DND-41 (cell line): ENCODE data around the gene RNF220.

Experiments used
- ATAC-seq: fragments of 200-7000 bp; cut with Tn5 transposase; 3 replicates; pipeline ENCODE4 v1.9.1; 2021; ENCODE audit warnings: low read depth; ENCODE audit not compliant: insufficient read depth
- DNase-seq: peaks from one replicate; pipeline ENCODE4 v3.0.0-alpha.2; 2020
- H2AFZ ChIP-seq: 2 replicates; pipeline ENCODE4 v1.6.0; 2012; ENCODE audit warnings: low read depth, low read length
- H3K27ac ChIP-seq: 2 replicates; pipeline ENCODE4 v1.5.1; 2012; ENCODE audit warnings: low read length, inconsistent platforms
- H3K27me3 ChIP-seq: fragments of 200-600 bp; sonication (generic); 2 replicates; pipeline ENCODE4 v1.6.0; 2012; ENCODE audit warnings: low read length, mild to moderate bottlenecking, inconsistent platforms; ENCODE audit not compliant: insufficient read depth, poor library complexity
- H3K36me3 ChIP-seq: 2 replicates; pipeline ENCODE4 v1.5.1; 2012; ENCODE audit warnings: low read length, inconsistent platforms; ENCODE audit not compliant: insufficient read depth
- H3K4me1 ChIP-seq: 2 replicates; pipeline ENCODE4 v1.5.1; 2012; ENCODE audit warnings: mild to moderate bottlenecking, low read length; ENCODE audit not compliant: insufficient read depth
- H3K4me2 ChIP-seq: 2 replicates; pipeline ENCODE4 v1.6.0; 2012; ENCODE audit warnings: mild to moderate bottlenecking, moderate library complexity, low read length, inconsistent platforms; ENCODE audit not compliant: insufficient read depth
- H3K4me3 ChIP-seq, 2 experiments: fragments of 200-600 bp in 1 of 2; shearing (Covaris generic) in 1 of 2; 2 replicates each; pipeline ENCODE4 v1.5.1; 2012 to 2016; ENCODE audit warnings: inconsistent platforms in 2 of 2, low read length in 2 of 2, mild to moderate bottlenecking in 2 of 2, low read depth in 1 of 2, moderate library complexity in 1 of 2
- H3K79me2 ChIP-seq: 2 replicates; pipeline ENCODE4 v1.6.0; 2012; ENCODE audit warnings: low read length, inconsistent platforms; ENCODE audit not compliant: insufficient read depth
- H3K9ac ChIP-seq: 2 replicates; pipeline ENCODE4 v1.6.0; 2012; ENCODE audit warnings: low read depth, mild to moderate bottlenecking, inconsistent platforms, low read length, moderate library complexity
- H3K9me3 ChIP-seq: 2 replicates; pipeline ENCODE4 v1.5.1; 2012; ENCODE audit warnings: low read length, moderate library complexity, mild to moderate bottlenecking, inconsistent platforms; ENCODE audit not compliant: insufficient read depth, severe bottlenecking
- H4K20me1 ChIP-seq: 2 replicates; pipeline ENCODE4 v1.6.0; 2012; ENCODE audit warnings: low read length; ENCODE audit not compliant: insufficient read depth
- CTCF ChIP-seq: IDR thresholded peaks from 2 replicates; pipeline ENCODE4 v1.5.1; 2012; ENCODE audit warnings: borderline replicate concordance, low read length, moderate library complexity, mild to moderate bottlenecking; ENCODE audit not compliant: poor library complexity, severe bottlenecking; ENCODE audit errors: extremely low read depth
- EZH2 ChIP-seq: IDR thresholded peaks from 3 replicates; pipeline ENCODE4 v1.6.1; 2012; ENCODE audit warnings: borderline replicate concordance, low read depth, mild to moderate bottlenecking, moderate library complexity, low read length, inconsistent platforms; ENCODE audit not compliant: severe bottlenecking

Gene RNF220

GRCh38 chr1:44545961-44546360 is 140.9 kb downstream of the RNF220 start:
- ATAC-seq (no peak), DNase-seq (no peak)
- Histone ChIP-seq H3K9ac (no peak overlapping the region), H3K36me3 (no peaks in the 10 kb centered on the region), H3K27me3 (peaks cover 11% of the 10 kb centered on the region), H2AFZ (no peak overlapping the region), H3K4me3 (no peak overlapping the region), H3K9me3 (no peaks in the 10 kb centered on the region), H4K20me1 (no peaks in the 10 kb centered on the region), H3K79me2 (no peaks in the 10 kb centered on the region), H3K4me1 (no peaks in the 10 kb centered on the region), H3K27ac (no peak overlapping the region), H3K4me2 (no peak overlapping the region)
- TF ChIP-seq CTCF, result no peak
- TF ChIP-seq EZH2, result no peak

GRCh38 chr1:44546403-44547053 is 141.5 kb downstream of the RNF220 start:
- no peaks in the 10 kb centered on the region for H3K9me3 ChIP-seq
- peaks cover 11% of the 10 kb centered on the region for H3K27me3 ChIP-seq
- H3K36me3 ChIP-seq, result no peaks in the 10 kb centered on the region
- no peaks in the 10 kb centered on the region for H4K20me1 ChIP-seq
- no peak overlapping the region for H2AFZ ChIP-seq
- ATAC-seq (no peak), DNase-seq (no peak)
- no peak overlapping the region for H3K27ac ChIP-seq
- no peak overlapping the region for H3K4me3 ChIP-seq
- no peak overlapping the region for H3K9ac ChIP-seq
- no peaks in the 10 kb centered on the region for H3K79me2 ChIP-seq
- no peaks in the 10 kb centered on the region for H3K4me1 ChIP-seq
- no peak overlapping the region for H3K4me2 ChIP-seq
- TF ChIP-seq CTCF (no peak), EZH2 (no peak)

GRCh38 chr1:44547361-44547760 is 142.3 kb downstream of the RNF220 start:
- Histone ChIP-seq H3K4me1 (no peaks in the 10 kb centered on the region), H3K9ac (no peak overlapping the region), H3K4me3 (no peak overlapping the region), H3K27ac (no peak overlapping the region), H3K27me3 (peaks cover 11% of the 10 kb centered on the region), H2AFZ (no peak overlapping the region), H3K9me3 (no peaks in the 10 kb centered on the region), H3K4me2 (no peak overlapping the region), H4K20me1 (no peaks in the 10 kb centered on the region), H3K36me3 (no peaks in the 10 kb centered on the region), H3K79me2 (no peaks in the 10 kb centered on the region)
- ATAC-seq (no peak), DNase-seq (no peak)
- TF ChIP-seq CTCF (no peak), EZH2 (no peak)

- TF ChIP-seq EZH2 (no peak), CTCF (no peak)
- H3K4me1 ChIP-seq, result no peaks in the 10 kb centered on the region
- H2AFZ ChIP-seq, result no peak overlapping the region
- no peak overlapping the region for H3K9ac ChIP-seq
- H3K27me3 ChIP-seq, result peaks cover 11% of the 10 kb centered on the region
- H3K4me3 ChIP-seq, result no peak overlapping the region
- H3K4me2 ChIP-seq, result no peak overlapping the region
- H3K79me2 ChIP-seq, result no peaks in the 10 kb centered on the region
- DNase-seq, result no peak
- H3K36me3 ChIP-seq, result no peaks in the 10 kb centered on the region
- H3K9me3 ChIP-seq, result no peaks in the 10 kb centered on the region
- H3K27ac ChIP-seq, result no peak overlapping the region
- H4K20me1 ChIP-seq, result no peaks in the 10 kb centered on the region
- ATAC-seq, result no peak
These were observed 142.8 kb downstream of the RNF220 start for GRCh38 chr1:44547837-44548236.
